Chondrocyte (in vitro differentiated cells): ENCODE results near the gene KIF2C. TPM values are rescaled to one million over a fixed set of nuclear protein-coding genes. Genes with fewer than 3 reads are reported as not detected.
A peak's percentile ranks its signal among the peaks of the same experiment; 100 is the strongest.

Experiments used
- DNase-seq: peaks from one replicate; pipeline ENCODE4 v3.0.0; 2021; ENCODE audit warnings: mixed read lengths, low spot score
- H3K27ac Mint-ChIP-seq: one replicate; pipeline ENCODE4 v1.8.0; 2021; ENCODE audit warnings: mild to moderate bottlenecking, moderate library complexity, mixed read lengths; ENCODE audit not compliant: unreplicated experiment
- H3K27me3 Mint-ChIP-seq: 2 replicates; pipeline ENCODE4 v1.8.0; 2021; ENCODE audit warnings: low read depth, mixed read lengths
- H3K36me3 Mint-ChIP-seq: 2 replicates; pipeline ENCODE4 v1.8.0; 2021; ENCODE audit warnings: low read depth, mixed read lengths
- H3K4me1 Mint-ChIP-seq: 2 replicates; pipeline ENCODE4 v1.8.0; 2021; ENCODE audit warnings: low read depth, mild to moderate bottlenecking, mixed read lengths
- H3K4me3 Mint-ChIP-seq: one replicate; pipeline ENCODE4 v1.8.0; 2021; ENCODE audit warnings: mild to moderate bottlenecking, moderate library complexity, mixed read lengths; ENCODE audit not compliant: unreplicated experiment
- H3K9me3 Mint-ChIP-seq: 2 replicates; pipeline ENCODE4 v1.8.0; 2021; ENCODE audit warnings: low read depth, mixed read lengths
- total RNA-seq: library from RNA; stranded (reverse); gene quantifications from 3 replicates; pipeline ENCODE4 v1.2.1, GENCODE V29; 2021
- TF ChIP-seq, protein P1 (sequence below): fragments of 200-600 bp; sonication (generic); IDR thresholded peaks from 2 replicates; pipeline ENCODE4 v1.5.0; 2021; ENCODE audit warnings: antibody characterized with exemption, mild to moderate bottlenecking, moderate library complexity

Gene KIF2C
- total RNA-seq, 1 donor from 2014 or later: 6.7 TPM

DNA sequence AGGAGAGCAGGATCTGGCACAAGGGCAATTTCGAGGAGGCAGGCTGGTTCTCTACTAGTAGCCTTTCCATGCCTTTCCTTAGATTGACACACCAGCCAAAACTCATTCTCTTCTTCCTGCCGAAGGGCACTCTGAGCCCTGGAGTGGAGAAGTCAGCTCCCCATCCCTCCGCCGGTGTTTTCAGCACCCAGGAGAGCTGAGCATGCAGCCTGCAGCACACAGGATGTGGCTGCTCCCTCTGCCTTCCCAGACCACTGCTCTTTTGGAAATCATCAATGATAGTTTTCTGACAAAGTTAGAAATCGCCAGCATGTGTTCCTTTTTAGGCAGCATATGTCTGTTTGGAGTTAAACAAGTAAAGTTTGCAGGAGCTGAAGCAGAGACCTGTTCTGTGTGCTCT is 20.3 kb upstream of the KIF2C start:
- TF ChIP-seq, protein P1, sequence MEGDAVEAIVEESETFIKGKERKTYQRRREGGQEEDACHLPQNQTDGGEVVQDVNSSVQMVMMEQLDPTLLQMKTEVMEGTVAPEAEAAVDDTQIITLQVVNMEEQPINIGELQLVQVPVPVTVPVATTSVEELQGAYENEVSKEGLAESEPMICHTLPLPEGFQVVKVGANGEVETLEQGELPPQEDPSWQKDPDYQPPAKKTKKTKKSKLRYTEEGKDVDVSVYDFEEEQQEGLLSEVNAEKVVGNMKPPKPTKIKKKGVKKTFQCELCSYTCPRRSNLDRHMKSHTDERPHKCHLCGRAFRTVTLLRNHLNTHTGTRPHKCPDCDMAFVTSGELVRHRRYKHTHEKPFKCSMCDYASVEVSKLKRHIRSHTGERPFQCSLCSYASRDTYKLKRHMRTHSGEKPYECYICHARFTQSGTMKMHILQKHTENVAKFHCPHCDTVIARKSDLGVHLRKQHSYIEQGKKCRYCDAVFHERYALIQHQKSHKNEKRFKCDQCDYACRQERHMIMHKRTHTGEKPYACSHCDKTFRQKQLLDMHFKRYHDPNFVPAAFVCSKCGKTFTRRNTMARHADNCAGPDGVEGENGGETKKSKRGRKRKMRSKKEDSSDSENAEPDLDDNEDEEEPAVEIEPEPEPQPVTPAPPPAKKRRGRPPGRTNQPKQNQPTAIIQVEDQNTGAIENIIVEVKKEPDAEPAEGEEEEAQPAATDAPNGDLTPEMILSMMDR: no peak
- Mint-ChIP-seq H3K27me3 (peaks cover 8% of the 10 kb centered on the region), H3K4me1 (peaks cover 7% of the 10 kb centered on the region), H3K9me3 (no peaks in the 10 kb centered on the region), H3K27ac (no peak overlapping the region), H3K36me3 (no peaks in the 10 kb centered on the region), H3K4me3 (no peak overlapping the region)
- no peak for DNase-seq

DNA sequence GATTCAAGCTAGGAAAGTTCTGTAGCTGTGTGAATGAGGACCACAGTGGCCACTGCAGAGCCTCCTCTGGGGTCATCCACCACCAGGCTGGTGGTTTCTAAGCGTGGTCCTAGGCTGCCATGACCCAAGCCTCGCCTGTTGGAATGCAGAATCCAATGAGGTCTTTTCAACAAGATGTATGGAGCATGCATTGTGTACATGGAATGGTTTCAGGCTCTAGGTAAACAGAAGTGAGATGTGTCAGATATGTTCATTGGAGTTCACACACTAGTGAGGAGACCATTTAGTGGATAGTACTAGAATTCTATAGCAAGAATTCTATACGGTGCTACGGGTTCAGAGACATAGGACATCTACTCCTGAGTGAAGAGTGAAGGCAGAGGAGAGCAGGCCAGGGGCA is 19.4 kb upstream of the KIF2C start:
- H3K4me3 Mint-ChIP-seq: no peak overlapping the region
- H3K27me3 Mint-ChIP-seq: peaks cover 6% of the 10 kb centered on the region
- peaks cover 5% of the 10 kb centered on the region for H3K4me1 Mint-ChIP-seq
- H3K27ac Mint-ChIP-seq: no peak overlapping the region
- no peak for DNase-seq
- TF ChIP-seq, protein P1: no peak
- no peaks in the 10 kb centered on the region for H3K9me3 Mint-ChIP-seq
- H3K36me3 Mint-ChIP-seq: no peaks in the 10 kb centered on the region

GRCh38 chr1:44721485-44722361 is 17.9 kb upstream of the KIF2C start:
- no peak overlapping the region for H3K4me3 Mint-ChIP-seq
- H3K4me1 Mint-ChIP-seq: peaks cover 5% of the 10 kb centered on the region
- H3K36me3 Mint-ChIP-seq: no peaks in the 10 kb centered on the region
- peak overlapping the region; percentile 70 for H3K27ac Mint-ChIP-seq
- TF ChIP-seq, protein P1: no peak
- no peaks in the 10 kb centered on the region for H3K27me3 Mint-ChIP-seq
- no peak for DNase-seq
- no peaks in the 10 kb centered on the region for H3K9me3 Mint-ChIP-seq

GRCh38 chr1:44723064-44723463 is 16.6 kb upstream of the KIF2C start:
- Mint-ChIP-seq H3K27me3 (no peaks in the 10 kb centered on the region), H3K36me3 (no peaks in the 10 kb centered on the region), H3K9me3 (no peaks in the 10 kb centered on the region), H3K27ac (no peak overlapping the region), H3K4me3 (no peak overlapping the region), H3K4me1 (peaks cover 8% of the 10 kb centered on the region)
- TF ChIP-seq, protein P1: no peak
- no peak for DNase-seq

GRCh38 chr1:44723496-44724295 is 15.9 kb upstream of the KIF2C start:
- H3K9me3 Mint-ChIP-seq: no peaks in the 10 kb centered on the region

More at GRCh38 chr1:44723496-44724295, 15.9 kb upstream of the KIF2C start:
- TF ChIP-seq, protein P1: no peak
- Mint-ChIP-seq H3K27ac (no peak overlapping the region), H3K27me3 (no peaks in the 10 kb centered on the region), H3K4me1 (peaks cover 8% of the 10 kb centered on the region), H3K36me3 (no peaks in the 10 kb centered on the region), H3K4me3 (no peak overlapping the region)
- DNase-seq: no peak
